Breast epithelium (tissue), 4 donors: ENCODE data around the gene GLB1L2. TPM values are rescaled to one million over a fixed set of nuclear protein-coding genes. Genes with fewer than 3 reads are reported as not detected.

Experiments
- DNase-seq, 2 donors: peaks; one replicate each; pipeline ENCODE4 v3.0.0-alpha.2; 2019; ENCODE audit warnings: low spot score in 2 of 2
- H3K27ac ChIP-seq, 2 donors: fragments of 200-600 bp; sonication (generic) in 1 of 2; one replicate each; pipeline ENCODE4 v1.5.1; 2016 to 2019; ENCODE audit warnings: mild to moderate bottlenecking in 1 of 2
- H3K27me3 ChIP-seq, 2 donors: fragments of 200-600 bp; sonication (generic) in 1 of 2; one replicate each; pipeline versions ENCODE4 v1.5.1 to v1.6.0; 2017 to 2019; ENCODE audit warnings: control low read depth in 1 of 2, mild to moderate bottlenecking in 1 of 2
- H3K36me3 ChIP-seq: fragments of 200-600 bp; one replicate; pipeline ENCODE4 v1.5.1; 2019
- H3K4me1 ChIP-seq, 2 donors: fragments of 200-600 bp; sonication (generic); one replicate each; pipeline ENCODE4 v1.5.1; 2016 to 2019; ENCODE audit warnings: control low read depth in 1 of 2
- H3K4me3 ChIP-seq, 3 donors: fragments of 200-600 bp; sonication (generic); 1 replicate in 2 of 3; 2 replicates in 1 of 3; pipeline ENCODE4 v1.5.1; 2016 to 2019; ENCODE audit warnings: mild to moderate bottlenecking in 3 of 3, moderate library complexity in 2 of 3
- H3K9me3 ChIP-seq, 2 donors: fragments of 200-600 bp; sonication (generic) in 1 of 2; one replicate each; pipeline ENCODE4 v1.5.1; 2016 to 2019; ENCODE audit warnings: control low read depth in 1 of 2
- POLR2A ChIP-seq: fragments of 450-650 bp; IDR thresholded peaks from one replicate; pipeline ENCODE4 v1.6.1; 2016; ENCODE audit warnings: antibody characterized with exemption, mild to moderate bottlenecking, moderate library complexity
- POLR2AphosphoS5 ChIP-seq, 3 donors: sonication (generic); formaldehyde crosslinking; IDR thresholded peaks; one replicate each; pipeline ENCODE4 v1.6.1; 2017; ENCODE audit warnings: antibody characterized with exemption in 3 of 3
- intact Hi-C: fragments of 100-400 bp; cut with DNase I; formaldehyde crosslinking; loops from one replicate; pipeline ENCODE4 v1.15.1; 2023; ENCODE audit warnings: low total_unique reads
- total RNA-seq, 3 donors: library from RNA; depleted of rRNA; stranded (reverse); fragments of >200 nt; gene quantifications; one replicate each; pipeline ENCODE4 v1.1.0, GENCODE V29; 2016
- TF ChIP-seq, protein P1 (sequence below), 3 donors: fragments of 450-650 bp; IDR thresholded peaks; one replicate each; pipeline ENCODE4 v1.5.1; 2016 to 2017; ENCODE audit warnings: antibody characterized with exemption in 3 of 3, mild to moderate bottlenecking in 3 of 3, moderate library complexity in 3 of 3

Gene GLB1L2
- total RNA-seq, 3 donors from 2014 or later, result 3.4 to 11.5 (median 6.6) TPM

DNA sequence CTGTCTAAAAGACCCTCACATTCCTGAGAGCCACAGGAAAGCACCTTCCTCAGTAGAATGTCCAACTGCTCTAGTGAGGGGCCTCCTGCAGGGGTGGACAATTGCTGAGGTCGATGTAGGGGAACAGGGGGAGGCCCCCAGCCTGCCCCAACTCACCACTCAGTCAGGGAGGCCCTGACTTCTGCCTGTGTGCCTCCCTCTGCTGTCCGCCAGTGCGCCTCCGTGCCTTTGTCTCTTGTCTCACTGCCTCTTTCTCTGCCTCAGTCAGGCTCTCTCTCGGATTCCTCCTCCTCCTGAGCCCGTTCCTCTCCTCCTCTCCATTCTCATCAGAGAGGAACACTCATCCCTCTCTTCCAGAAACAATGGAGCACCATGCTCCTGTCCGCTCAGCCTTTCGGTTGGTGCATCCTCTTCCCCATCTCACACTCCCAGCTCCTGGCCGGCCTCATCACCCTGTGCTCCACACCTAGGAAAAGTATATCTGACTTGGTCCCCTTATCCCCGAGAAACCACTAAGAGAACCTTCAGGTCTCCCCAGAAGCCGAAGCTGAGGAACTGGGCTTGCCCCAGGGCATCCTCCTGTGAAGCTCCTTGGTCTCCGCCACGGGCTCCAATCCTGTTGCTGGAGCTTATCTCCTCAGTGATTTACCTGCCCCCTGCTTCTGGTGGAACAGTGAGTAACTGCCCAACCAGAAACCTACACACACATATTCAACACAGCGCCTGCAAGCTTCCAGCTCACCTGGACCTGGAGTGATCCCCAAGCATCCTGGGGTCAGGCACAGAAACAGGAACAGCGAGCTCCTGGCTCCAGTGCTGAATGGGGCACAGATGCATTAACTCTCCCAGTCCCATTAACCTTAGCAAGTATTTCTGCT is 78.0 kb downstream of the GLB1L2 start:
- Histone ChIP-seq H3K4me3 (no peak overlapping the region), H3K4me1 (no peaks in the 10 kb centered on the region), H3K9me3 (no peaks in the 10 kb centered on the region), H3K27ac (no peak overlapping the region), H3K36me3 (no peaks in the 10 kb centered on the region), H3K27me3 (peaks cover 3 to 34% of the 10 kb centered on the region in 2 donors)
- TF ChIP-seq POLR2A, result no peak
- TF ChIP-seq, protein P1, sequence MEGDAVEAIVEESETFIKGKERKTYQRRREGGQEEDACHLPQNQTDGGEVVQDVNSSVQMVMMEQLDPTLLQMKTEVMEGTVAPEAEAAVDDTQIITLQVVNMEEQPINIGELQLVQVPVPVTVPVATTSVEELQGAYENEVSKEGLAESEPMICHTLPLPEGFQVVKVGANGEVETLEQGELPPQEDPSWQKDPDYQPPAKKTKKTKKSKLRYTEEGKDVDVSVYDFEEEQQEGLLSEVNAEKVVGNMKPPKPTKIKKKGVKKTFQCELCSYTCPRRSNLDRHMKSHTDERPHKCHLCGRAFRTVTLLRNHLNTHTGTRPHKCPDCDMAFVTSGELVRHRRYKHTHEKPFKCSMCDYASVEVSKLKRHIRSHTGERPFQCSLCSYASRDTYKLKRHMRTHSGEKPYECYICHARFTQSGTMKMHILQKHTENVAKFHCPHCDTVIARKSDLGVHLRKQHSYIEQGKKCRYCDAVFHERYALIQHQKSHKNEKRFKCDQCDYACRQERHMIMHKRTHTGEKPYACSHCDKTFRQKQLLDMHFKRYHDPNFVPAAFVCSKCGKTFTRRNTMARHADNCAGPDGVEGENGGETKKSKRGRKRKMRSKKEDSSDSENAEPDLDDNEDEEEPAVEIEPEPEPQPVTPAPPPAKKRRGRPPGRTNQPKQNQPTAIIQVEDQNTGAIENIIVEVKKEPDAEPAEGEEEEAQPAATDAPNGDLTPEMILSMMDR (IDR thresholded peaks at IDR 0.05), result no peak
- no peak for TF ChIP-seq POLR2AphosphoS5 (IDR thresholded peaks at IDR 0.05)
- DNase-seq, result no peak
- intact Hi-C loops, result no loop called here

- DNase-seq, result no peak
These were observed 79.0 kb downstream of the GLB1L2 start for GRCh38 chr11:134410766-134411165.

DNA sequence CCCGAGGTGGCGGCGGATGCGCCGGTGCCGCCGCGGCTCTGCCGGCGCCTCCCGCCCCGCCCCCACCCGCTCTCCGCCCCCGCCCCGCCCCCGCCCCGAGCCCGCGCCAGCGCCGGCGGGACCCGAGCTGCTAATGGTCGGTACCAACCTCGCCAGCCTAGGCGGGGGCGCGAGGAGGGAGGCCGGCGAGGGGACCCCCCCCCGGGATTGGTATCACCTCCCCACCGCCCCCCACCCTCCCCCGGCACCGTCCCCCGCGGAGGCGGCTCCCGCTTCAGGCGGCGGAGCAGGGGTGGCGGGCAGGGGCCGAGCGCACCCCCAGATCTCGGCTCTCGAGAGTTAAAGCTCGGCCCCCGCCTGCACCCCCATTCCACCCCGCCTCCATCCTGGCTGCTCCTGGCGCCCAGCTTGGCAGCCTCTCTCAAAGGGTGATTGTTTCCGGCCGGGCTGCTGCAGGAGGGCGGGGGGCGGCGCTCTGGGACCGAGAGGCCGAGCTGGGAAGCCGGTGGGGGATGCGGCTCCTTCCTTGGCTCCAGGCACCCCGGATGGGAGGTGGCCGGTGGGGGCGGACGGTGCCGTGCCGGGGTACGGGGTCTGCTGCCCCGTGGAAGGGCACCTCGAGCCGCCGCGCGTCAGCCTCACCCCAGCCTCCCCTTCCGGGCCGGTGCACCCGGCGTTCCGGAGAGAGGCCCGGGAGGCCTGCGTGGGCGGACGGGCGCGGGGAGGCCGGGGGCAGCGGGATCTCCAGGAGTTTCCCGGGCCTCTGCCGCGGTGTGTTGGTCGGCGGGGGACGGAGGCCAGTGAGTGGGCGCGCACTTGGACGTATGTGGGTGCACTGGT is 80.6 kb downstream of the GLB1L2 start, which contains the start of gene B3GAT1:
Gene B3GAT1 (minus strand): TSS at position 40 of the 840 bp plus-strand sequence. CDS start 24,583 bp downstream, outside the sequence.
- intact Hi-C loops, result no loop called here
- H3K27ac ChIP-seq, result peak within 1 kb of the TSS in 1 of 2 donors; percentile 52
- H3K36me3 ChIP-seq, result no peaks in the 10 kb centered on the region
- H3K9me3 ChIP-seq, result no peaks in the 10 kb centered on the region
- no peak for DNase-seq
- peaks cover 3 to 37% of the 10 kb centered on the region in 2 donors for H3K27me3 ChIP-seq
- no peaks in the 10 kb centered on the region for H3K4me1 ChIP-seq
- peak within 1 kb of the TSS; percentile 30 to 76 (median 58) for H3K4me3 ChIP-seq
- TF ChIP-seq POLR2A, result no peak
- TF ChIP-seq POLR2AphosphoS5 (IDR thresholded peaks at IDR 0.05), result no peak
- TF ChIP-seq, protein P1 (IDR thresholded peaks at IDR 0.05), result no peak

More at GRCh38 chr11:134410766-134411165, 79.0 kb downstream of the GLB1L2 start:
- Histone ChIP-seq H3K36me3 (no peaks in the 10 kb centered on the region), H3K4me1 (no peaks in the 10 kb centered on the region), H3K4me3 (peak overlapping the region in 1 of 3 donors; percentile 58), H3K27me3 (peaks cover 3 to 34% of the 10 kb centered on the region in 2 donors), H3K9me3 (no peaks in the 10 kb centered on the region), H3K27ac (no peak overlapping the region)
- intact Hi-C loops, result no loop called here
- TF ChIP-seq POLR2A, result no peak
- no peak for TF ChIP-seq POLR2AphosphoS5 (IDR thresholded peaks at IDR 0.05)
- TF ChIP-seq, protein P1 (IDR thresholded peaks at IDR 0.05), result no peak

DNA sequence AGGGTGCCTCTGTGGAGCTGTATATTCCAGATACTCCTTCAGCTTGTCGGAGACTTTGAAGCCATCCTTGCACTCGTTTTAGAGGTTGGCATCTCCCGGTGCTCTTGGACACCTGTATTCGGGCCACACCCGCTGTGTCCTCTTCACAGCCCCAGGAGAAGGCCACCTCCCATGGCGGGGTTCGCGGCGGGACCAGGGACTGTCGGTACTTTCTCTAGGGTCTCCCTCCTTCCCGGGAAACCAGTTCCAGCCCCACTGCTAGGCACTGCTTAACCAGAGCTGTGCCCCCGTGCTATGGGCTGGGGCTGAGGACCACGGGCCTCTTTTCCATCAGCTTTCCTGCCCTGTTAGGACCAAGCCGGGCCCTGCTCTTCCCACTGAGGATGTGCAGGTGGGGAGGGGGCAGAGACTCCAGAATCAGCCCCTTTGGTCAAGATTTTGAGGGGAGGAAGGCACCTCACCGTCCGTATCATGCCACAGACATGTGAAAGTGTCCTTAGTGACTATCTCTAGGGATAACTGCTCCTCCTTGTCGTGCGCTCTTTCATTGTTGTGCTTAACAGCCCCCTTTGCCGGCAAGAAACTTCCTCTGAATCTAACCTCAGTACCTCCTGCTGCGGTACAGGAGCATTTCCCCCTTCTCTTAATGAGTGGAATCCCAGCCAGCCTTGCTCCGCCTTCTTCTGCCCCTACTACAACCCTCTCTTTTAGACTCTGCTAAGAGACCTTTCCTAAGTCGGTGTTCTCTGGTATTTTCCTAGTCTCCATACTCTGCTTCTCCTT is 81.4 kb downstream of the GLB1L2 start:
- no peaks in the 10 kb centered on the region for H3K4me1 ChIP-seq
- H3K27ac ChIP-seq, result peak overlapping the region in 1 of 2 donors; percentile 7
- intact Hi-C loops, result no loop called here
- no peak for DNase-seq
- H3K27me3 ChIP-seq, result peaks cover 3 to 37% of the 10 kb centered on the region in 2 donors
- H3K36me3 ChIP-seq, result no peaks in the 10 kb centered on the region
- no peak for TF ChIP-seq POLR2A
- no peak for TF ChIP-seq POLR2AphosphoS5 (IDR thresholded peaks at IDR 0.05)
- TF ChIP-seq, protein P1 (IDR thresholded peaks at IDR 0.05), result no peak
- H3K9me3 ChIP-seq, result no peaks in the 10 kb centered on the region
- peak overlapping the region in 2 of 3 donors; percentile 58 to 76 for H3K4me3 ChIP-seq
